Prostate gland (tissue), 2 donors: ENCODE results near the gene ZNF775.

Experiments
- CTCF ChIP-seq, 4 experiments: fragments of 200-600 bp in 2 of 4; fragments of 450-650 bp in 2 of 4; sonication (generic) in 2 of 4; IDR thresholded peaks; 1 replicate in 3 of 4; 2 replicates in 1 of 4; pipeline ENCODE4 v1.5.1; 2016 to 2019; ENCODE audit warnings: antibody characterized with exemption in 4 of 4, mild to moderate bottlenecking in 2 of 4, moderate library complexity in 2 of 4
- POLR2A ChIP-seq: fragments of 450-650 bp; IDR thresholded peaks from one replicate; pipeline ENCODE4 v1.6.1; 2016; ENCODE audit warnings: antibody characterized with exemption, mild to moderate bottlenecking

DNA sequence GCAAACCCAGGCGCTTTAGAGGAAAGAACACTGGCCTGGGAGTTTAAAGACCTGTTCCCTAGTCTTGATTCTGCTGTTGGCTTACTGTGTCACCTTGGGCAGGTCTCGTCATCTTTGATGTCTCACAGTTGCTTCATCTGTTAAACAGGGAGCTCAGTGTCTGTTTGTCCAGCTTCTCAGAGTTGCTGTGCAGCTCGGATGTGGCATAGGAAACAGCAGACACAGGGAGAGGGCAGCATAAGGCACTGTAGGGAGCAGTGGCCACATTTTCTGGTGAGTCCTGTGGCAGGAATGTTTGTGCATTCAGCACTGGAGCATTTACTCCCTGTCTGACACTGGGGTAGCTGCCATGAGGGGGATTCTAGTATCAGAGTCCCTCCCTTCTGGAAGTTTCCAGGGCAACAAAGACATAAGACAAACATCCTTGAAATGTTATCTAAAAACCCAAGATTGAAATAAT lies 8.5 kb upstream of the ZNF775 start:
- no peak for TF ChIP-seq POLR2A
- no peak for TF ChIP-seq CTCF (IDR thresholded peaks at IDR 0.05)
